ENCODE data around the gene SETSIP. TPM values are rescaled to one million over a fixed set of nuclear protein-coding genes. Genes with fewer than 3 reads are reported as not detected.
"Not testable (repeated sequence)": the region's sequence is repeated elsewhere in the genome, so short reads cannot be mapped to it uniquely, and the experiment has no call there.

SETSIP gene
- total RNA-seq, 1 donor from 2014 or later, result not detected

DNA sequence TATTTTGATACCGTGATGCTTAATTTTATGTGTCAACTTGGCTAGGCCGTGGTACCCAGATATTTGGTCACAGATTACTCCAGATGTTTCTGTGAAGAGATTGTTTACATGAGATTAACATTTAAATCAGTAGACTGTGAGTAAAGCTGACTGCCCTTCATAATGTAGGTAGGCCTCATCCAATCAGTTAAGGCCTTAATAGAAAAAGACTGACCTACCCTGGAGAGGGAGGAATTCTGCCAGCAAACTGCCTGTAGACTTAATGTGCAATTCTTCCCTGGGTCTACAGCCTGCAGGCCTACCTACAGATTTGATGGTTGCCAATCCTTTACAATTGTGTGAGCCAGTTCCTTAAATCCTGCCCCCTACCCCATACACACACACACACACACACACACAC, 4.3 kb downstream of the SETSIP start:
- no peak for DNase-seq
- no peak for ATAC-seq
- intact Hi-C loops (cut with micrococcal nuclease), result no loop called here

DNA sequence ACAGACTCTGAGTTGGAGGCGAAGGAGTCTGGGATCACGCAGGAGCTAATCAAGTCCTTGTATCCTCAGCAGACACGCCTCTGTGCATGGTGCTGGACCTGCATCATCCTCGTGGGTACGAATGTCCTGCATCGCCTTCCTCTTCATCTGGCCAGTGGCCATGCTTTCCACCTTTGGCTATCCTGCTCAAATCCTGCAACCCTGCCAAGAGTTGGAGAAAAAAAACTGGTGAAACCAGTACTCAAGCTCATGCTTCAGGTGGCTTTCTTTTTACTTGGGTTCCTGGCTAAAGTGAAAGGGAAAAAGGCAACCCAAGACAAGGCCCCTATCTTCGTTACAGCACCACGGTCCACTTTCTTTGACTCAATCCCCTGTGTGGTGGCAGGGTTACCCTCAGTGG, 8.9 kb downstream of the SETSIP start:
- intact Hi-C loops (cut with micrococcal nuclease), result no loop called here
- DNase-seq, result no peak
- no peak for ATAC-seq

DNA sequence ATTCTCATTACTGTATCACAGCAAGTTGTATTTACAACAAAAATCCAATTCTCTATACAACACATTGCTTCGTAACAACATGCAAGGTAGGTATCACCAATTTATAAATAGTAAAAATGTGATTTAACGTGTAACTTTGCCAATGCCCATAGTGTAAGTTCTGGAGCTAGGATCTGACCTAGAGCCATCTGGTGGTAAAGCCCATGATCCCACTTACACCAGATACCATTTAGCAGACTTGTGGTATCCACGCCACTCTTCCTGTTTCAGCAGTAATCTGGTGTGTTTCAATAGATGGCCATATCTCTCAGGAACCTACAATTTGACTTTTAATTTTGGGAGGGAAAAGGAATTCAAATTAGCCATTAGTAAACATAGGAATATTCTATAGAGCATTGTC, 10.2 kb downstream of the SETSIP start:
- intact Hi-C loops (cut with micrococcal nuclease), result no loop called here
- no peak for ATAC-seq
- no peak for DNase-seq

DNA sequence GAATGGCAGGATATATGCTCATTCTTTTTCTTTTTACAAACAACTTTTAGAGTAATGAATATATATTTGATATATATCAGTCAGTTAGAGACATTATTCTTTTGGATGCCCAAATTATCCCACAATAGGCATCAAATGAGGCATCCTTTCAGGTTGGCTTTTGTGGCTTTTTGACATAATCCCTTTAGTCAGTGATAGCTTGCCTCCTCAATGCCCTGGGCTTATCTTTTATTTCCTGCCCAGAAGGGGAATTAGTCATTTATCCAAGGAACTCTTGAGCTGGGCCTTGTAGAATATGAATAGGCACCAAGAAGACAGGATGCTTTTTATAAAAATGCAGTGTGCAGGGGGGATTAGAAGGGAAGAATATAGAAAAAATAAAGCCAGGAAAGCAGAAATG, 23.3 kb downstream of the SETSIP start:
- intact Hi-C loops (cut with micrococcal nuclease), result no loop called here
- ATAC-seq (no peak), DNase-seq (no peak)

DNA sequence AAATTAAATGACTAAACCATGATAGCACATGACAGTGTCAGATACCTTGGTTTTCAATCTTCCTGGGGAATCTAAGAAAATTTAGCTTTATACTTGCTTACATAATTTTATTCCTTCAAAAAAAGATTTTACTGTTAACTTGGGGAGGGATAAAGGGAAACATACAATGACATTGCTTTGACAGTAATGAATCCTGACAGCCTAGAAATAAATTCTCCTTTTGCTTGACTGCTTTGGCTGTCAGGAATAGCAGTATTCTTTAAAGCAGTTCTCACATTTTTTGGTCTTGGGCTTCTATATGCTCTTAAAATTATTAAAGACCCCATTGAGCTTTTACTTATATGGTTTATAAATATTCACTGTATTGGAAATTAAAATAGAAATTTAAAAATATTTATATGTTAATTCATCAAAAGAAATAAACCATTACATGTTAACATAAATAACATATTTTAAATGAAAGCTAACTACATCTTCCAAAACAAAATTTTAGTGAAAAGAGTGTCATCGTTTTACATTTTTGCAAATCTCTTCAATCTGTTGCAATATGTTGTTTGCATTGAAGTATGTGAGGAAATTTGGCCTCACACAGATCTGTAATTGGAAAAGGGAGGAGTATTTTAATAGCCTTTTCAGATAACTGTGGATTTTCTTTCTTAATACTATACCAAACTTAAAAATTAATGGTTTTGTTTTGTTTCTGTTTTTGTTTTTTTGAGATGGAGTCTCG, 29.3 kb downstream of the SETSIP start:
- intact Hi-C loops (cut with micrococcal nuclease), result no loop called here
- ATAC-seq (no peak), DNase-seq (no peak)

DNA sequence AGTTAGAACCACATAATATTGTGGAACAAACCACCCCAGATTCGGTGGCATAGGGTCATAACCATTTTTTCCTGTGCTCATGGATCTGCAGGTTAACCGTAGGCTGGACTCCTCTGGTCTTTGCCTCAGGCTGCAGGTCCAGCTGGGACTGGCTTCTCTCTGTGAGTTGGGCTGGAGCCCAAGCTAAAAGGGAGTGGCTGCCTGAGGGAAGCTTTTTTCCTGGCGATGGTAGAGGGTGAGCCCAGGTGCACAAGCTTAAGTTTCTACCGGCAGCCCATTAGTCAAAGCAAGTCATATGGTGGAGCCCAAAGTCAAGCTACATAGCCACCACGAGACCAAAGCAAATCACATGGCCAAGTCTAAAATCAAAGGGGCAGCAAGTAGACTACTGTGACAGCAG, 31.6 kb downstream of the SETSIP start:
- DNase-seq, result no peak
- ATAC-seq, result no peak
- intact Hi-C loops (cut with micrococcal nuclease), result no loop called here

DNA sequence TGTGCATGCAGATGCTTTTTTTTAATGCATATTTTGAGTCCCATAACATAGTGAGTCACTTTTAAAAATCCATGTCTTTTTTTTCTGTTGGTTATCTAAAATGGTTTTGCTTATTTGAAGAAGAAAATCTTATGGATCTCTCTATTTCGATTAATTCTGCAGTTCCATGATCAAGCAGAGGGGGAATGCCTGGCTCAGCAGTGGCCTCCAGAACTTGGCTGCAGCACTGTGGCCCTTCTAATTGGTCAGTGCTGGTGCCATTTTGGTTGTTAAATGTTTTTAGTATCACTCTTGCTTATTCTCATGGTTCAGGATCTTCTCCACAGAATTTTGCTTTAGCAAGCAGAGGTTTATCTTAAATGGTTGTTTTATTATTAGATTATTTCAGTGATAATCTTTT, 34.2 kb downstream of the SETSIP start:
- no peak for ATAC-seq
- DNase-seq, result no peak
- intact Hi-C loops (cut with micrococcal nuclease), result no loop called here

DNA sequence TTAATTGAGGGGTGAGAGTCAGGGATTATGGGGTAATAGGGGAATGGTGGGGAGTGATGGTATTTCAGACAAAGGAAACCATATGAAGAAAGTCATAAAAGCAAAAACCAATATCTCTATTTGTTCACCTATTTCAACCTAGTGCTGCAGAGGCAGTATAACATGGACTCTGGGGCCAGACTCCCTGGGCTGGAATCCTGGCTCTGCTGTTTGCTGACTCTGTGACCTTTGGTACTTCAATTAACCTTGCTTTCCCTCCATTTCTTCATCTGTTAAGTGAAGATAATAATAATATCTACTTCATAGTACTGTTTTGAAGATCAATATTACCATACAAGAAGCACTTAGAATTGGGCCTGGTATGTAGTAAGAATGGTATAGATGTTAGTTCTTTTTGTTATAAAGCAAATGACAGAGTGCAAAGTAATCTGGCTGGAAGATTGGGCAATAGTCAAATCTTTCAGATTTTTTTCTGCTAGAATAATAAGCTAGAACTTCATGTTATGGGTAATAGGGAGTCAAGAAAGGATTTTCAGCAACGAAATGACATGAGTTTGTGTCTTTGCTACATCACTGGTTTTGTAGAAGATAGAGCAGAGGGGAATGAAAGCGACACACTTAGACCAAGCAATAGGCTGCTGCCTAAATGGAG, 36.4 kb downstream of the SETSIP start:
- no peak for ATAC-seq
- DNase-seq, result no peak
- intact Hi-C loops (cut with micrococcal nuclease), result no loop called here

DNA sequence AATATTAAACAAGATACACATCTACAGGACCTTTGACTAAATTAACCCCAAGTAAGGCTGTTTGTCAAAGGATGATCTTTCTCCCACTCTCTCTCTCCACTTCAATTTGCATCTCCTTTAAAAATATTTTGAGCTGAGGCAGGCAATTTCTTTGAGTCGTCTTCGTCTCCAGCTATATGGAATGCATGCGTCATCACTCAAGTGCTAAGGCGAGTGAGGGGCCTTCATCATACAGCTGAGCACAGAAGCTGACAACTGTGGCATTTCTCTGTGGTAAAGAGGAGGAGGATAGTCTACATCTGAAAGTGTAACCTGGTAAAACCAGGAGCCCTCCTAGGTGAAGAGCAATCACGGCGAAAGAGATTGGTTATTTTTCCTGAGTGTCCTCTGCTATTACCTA, 37.8 kb downstream of the SETSIP start:
- intact Hi-C loops (cut with micrococcal nuclease), result no loop called here
- no peak for DNase-seq
- no peak for ATAC-seq

DNA sequence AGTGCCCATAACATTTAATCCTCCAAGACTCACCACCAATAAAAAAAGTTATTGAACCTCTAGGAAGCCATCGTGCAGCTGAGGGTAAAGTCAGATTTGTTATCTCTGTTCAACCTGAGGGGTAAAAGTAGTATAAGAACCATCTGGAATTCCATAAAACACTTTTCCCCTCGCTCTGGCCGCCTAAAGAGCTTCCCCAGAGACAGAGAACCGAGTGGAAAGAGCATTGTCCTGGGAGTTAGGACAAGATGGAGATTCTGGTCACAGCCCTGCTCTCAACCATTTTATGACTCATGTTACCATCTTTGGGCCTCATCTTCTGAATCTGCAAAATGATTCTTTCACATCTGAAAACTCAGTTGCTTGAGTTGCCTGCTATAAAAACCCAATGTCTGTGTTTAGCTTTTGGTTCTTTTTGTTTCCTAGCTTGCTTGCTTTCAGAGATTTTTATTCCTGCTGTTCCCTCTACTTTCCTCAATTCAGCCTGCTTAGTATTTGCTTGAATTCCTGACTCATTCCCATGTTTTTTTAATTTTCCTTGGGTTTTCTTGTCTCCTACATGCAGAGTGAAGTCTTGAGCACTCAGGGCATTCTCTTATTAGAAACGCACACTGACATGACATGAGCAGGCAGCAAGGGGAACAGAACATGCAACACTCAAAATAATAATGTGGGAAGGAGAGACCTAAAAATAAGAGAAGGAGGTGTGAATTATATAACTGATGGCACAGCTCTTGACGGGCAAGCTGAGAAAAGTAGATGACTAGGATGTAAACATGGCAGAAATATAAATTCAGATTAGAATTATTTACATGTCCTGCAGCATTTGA, 43.7 kb downstream of the SETSIP start:
- intact Hi-C loops (cut with micrococcal nuclease), result no loop called here
- DNase-seq (no peak), ATAC-seq (no peak)

DNA sequence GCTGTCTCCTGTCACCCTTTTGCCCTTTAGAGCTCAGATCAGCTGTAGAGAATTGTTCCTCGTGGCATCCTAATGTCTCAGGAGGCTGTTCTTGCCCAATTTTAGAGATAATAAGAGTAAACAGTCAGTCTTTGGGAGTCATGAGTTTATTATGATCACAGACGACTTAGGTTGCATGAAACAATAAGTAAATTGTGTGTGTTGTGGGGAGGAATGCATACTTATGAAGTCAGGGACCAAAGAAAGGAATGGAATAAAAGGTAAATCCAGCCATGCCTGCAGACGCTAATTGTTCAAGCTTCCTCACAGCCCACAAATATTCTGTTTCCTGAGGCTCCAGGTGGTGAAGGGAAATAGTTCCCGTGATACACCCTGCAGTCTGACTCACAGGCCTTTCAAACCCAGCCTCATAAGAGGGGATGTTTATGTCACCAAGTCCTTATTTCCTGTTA, 44.5 kb downstream of the SETSIP start:
- intact Hi-C loops (cut with micrococcal nuclease), result no loop called here
- no peak for DNase-seq
- ATAC-seq, result no peak

DNA sequence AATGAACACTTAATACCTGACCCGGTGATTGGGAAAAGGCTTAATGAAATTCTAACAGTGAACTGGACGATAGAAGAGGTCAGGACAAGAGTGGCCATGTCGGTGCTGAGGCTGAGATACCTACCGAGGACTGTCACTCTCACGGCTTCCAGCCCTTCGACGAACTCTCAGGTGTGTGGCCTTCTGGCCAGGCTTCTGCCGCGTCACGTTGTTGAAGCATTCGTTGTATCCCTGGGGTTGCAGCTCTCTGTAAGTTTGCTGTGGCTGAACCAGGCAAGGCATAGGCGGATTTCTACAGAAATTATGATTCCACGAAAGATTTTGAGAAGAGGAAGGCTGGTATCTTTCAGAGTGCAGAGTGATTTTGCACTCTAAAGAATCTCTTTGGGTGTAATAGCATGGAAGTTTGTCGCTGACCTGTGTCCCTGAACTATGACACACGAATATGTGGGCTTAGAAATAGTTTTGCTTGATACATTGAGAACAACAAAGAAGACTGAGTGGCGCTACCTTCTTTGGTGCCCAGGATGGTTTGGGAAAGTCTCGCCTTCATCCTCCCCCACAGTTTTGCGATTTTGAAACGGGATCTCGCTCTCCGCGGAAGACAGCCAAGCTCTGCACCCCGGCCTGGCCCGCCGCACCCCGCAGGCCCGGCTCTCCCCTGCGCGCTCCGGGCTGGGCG, 45.8 kb downstream of the SETSIP start:
- no peak for DNase-seq
- intact Hi-C loops (cut with micrococcal nuclease), result no loop called here
- ATAC-seq, result no peak

DNA sequence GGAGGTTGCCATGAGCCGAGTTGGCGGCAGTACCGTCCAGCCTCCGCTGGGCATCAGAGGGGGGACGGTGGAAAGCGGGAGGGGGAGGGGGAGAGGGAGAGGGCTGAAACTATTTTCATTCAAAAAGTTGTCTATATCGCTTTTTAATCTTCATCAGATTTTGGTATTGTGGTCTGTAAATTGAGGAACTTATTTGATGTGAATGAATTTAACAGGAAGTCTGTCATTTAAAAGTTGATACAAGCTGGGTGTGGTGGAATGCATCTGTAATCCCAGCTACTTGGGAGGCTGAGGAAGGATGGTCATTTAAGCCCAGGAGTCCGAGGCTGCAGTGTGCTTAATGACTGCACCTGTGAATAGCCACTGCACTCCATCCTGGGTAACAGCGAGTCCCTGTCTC, 48.4 kb downstream of the SETSIP start:
- intact Hi-C loops (cut with micrococcal nuclease), result no loop called here
- DNase-seq (no peak), ATAC-seq (no peak)

DNA sequence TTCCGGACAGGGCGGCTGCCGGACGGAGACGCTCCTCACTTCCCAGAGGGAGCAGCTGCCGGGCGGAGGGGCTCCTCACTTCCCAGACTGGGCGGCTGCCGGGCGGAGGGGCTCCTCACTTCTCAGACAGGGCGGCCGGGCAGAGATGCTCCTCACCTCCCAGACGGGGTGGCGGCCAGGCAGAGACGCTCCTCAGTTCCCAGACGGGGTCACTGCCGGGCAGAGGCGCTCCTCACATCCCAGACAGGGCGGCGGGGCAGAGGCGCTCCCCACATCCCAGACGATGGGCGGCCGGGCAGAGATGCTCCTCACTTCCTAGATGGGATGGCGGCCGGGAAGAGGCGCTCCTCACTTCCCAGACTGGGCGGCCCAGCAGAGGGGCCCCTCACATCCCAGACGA, 49.2 kb downstream of the SETSIP start:
- DNase-seq, ATAC-seq: not testable (repeated sequence)

More for the DNA sequence above, 49.2 kb downstream of the SETSIP start:
- intact Hi-C loops (cut with micrococcal nuclease), result not testable (repeated sequence)

Other genes with a start within 250 kb of the SETSIP start
- gene TGFBR3, start 189.3 kb downstream of the SETSIP start, total RNA-seq, result 26.2 TPM
- not detected for gene BRDT, start 126.0 kb downstream of the SETSIP start, total RNA-seq
- gene EPHX4, start 45.4 kb downstream of the SETSIP start, total RNA-seq, result 0.17 TPM
- gene BTBD8, start 4.9 kb upstream of the SETSIP start, total RNA-seq, result 4.4 TPM
- gene C1orf146, start 142.5 kb upstream of the SETSIP start, total RNA-seq, result not detected
- 6.3 TPM for gene GLMN, start 223.6 kb upstream of the SETSIP start, total RNA-seq
- gene RPAP2, start 223.6 kb upstream of the SETSIP start, total RNA-seq, result 23.6 TPM